NCI-H146 (cell line): Measurements from ENCODE around the gene MYO7B.

Source experiments
- DNase-seq: peaks from one replicate; lab custom pipeline; 2025; lab: John Stamatoyannopoulos, UW

MYO7B gene

GRCh38 chr2:127609818-127610217 is 74.3 kb downstream of the MYO7B start:
- DNase-seq = no peak

GRCh38 chr2:127610561-127610960 is 75.1 kb downstream of the MYO7B start:
- no peak for DNase-seq

DNA sequence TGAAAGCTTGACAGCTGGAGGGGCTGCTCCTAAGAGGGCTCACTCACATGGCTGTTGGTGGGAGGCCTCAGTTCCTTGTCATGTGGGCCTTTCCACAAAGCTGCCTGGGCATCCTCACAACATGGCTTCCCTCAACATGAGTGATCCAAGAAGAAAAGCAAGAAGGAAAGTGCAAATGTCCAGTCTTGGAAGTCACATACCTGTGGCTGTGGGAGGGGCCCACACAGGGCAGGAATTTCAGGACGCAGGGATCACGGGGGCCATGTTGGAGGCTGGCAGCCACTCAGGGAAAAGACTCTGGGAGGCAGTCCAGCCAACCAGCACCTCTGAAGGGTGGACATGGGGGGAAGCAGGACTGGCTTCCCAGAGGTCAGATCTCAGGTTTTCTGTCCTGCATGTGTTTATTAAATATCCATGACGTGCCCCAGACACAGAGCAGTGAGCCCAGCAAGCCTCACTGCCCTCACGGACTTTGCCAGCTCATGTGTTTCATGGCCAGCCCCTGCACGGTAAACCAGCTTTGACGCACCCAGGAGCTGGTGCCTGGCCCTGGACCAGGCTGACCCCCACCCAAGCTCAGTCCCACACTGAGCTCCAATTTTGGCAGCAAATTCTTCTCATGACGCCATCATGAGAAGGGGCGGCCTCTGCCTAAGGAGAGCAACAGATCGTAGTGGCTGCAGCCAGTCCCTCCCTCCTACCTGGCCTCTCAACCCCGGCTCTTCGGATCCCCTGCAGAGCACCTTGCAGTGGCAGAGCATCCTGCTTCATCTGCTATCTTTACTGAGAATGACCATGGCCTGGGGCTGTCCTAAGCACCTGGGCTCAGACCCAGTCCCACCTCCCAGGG is 75.8 kb downstream of the MYO7B start:
- DNase-seq = no peak

DNA sequence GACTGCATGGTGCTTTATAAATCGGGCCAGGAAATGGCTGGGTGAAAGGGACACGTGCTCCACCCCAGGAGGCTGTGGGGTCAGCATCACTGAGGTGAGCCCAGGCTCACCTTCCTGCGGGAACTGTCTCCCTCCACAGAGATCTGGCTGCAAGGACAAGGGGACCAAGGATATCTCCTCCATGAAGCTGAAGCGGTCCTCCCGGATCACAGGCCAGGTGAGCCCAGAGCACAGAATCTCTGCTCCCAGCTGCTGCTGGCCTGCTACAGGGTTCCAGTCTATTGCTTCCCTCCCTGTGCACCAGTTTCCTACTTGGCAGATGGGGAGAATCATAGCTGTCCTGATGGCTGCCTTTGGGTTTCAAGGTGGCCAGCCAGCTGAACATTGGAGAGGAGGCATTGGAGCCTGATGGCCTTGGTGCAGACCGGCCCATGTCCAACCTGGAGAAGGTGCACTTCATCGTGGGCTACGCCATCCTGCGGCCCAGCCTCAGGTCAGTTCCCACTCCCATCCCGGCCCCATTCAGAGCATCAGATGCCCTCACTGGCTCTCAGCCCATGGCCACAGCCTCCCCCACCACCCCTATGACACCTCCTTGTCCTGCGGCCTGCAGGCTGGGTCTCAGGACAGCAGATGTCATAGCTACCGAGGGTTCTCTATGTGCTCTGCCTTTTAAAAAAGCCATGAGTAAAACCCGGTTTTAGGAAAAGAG is 76.8 kb downstream of the MYO7B start:
- no peak for DNase-seq

- DNase-seq = no peak
Observed at GRCh38 chr2:127614246-127614645, 78.8 kb downstream of the MYO7B start.

GRCh38 chr2:127614731-127615130 is 79.2 kb downstream of the MYO7B start:
- no peak for DNase-seq

- no peak for DNase-seq
Observed at GRCh38 chr2:127615511-127616166, 80.2 kb downstream of the MYO7B start.

DNA sequence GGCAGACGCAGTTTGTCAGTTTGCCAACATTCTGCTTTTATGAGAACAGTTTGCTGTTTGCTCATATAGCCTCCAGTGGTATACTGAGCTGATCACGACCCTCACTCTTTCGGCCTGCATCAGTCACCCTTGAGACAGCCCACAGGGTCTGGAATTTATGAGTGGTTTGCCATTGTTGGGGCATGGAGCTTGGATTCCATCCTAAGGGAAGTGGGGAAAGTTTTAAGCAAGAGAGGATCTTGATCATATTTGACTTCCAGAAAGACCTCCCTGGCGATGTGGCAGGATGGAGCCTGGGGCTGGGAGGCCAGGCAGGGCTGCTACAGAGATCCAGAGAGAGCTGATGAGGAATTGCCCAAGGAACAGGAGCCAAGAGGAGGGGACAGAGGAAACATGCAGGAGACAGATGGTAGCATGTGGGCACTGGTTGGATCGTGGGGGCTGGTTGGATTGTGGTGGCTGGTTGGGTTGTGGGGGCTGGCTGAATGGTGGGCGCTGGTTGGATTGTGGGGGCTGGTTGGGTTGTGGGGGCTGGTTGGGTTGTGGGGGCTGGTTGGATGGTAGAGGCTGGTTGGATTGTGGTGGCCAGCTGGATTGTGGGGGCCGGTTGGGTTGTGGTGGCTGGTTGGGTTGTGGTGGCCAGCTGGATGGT is 83.2 kb downstream of the MYO7B start:
- no peak for DNase-seq

GRCh38 chr2:127619203-127619590 is 83.7 kb downstream of the MYO7B start:
- DNase-seq = no peak

DNA sequence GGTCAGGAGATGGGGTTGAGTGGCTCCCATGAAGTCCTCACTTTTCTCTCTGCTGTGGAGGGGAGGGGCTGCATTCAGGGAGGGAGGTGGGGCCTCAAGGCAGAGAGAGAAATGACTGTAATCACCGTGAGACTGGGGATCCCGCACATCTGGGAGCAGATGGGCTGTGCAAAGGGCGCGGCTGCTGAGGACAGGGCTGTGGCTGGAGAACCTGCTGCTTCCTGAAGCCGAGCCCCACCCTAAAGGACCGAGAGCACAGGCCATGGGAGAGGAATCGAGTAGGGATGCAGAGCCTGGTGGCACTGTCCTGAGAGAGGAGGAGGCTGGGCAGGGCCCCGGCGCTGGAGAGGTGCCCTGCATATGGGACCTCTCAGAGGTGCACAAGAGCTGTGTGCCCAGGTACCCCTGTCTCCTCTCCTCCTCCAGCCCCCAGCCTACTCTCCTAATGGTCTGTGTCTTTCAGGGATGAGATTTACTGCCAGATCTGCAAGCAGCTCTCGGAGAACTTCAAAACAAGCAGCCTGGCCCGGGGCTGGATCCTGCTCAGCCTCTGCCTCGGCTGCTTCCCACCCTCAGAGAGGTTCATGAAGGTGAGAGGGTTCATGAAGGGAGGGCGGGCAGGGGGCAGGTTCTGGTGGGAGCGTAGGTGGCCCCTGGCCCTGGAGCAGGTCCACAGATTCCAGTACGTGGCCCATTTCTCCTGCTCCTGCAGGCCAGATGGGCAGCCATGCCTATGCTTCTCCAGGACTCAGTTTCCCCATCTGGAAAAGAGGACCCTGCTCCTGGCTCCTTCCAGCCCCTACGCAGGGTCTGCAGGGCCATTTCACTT is 84.6 kb downstream of the MYO7B start:
- DNase-seq = no peak

DNA sequence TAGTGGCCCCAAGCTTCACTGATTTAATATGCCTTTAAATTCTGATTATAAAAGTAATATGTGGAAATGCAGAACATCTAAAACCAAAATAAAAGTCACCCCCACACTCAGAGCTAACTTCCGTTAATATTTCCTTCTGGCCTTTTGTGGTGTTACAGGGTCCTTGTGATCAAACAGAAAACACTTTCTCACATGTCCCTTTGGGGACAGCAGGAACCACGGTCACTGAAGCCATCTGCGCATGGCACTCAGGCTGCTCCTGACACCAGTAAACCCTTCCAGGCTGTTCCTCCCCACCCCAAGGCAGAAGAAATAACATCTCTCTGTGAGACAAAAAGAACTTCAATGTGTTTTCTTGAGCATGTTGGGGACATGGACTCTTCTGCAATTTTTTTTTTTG is 85.4 kb downstream of the MYO7B start:
- DNase-seq = no peak

GRCh38 chr2:127621981-127622431 is 86.5 kb downstream of the MYO7B start:
- DNase-seq = no peak

- DNase-seq = no peak
Observed at GRCh38 chr2:127622561-127623387, 87.3 kb downstream of the MYO7B start.

DNA sequence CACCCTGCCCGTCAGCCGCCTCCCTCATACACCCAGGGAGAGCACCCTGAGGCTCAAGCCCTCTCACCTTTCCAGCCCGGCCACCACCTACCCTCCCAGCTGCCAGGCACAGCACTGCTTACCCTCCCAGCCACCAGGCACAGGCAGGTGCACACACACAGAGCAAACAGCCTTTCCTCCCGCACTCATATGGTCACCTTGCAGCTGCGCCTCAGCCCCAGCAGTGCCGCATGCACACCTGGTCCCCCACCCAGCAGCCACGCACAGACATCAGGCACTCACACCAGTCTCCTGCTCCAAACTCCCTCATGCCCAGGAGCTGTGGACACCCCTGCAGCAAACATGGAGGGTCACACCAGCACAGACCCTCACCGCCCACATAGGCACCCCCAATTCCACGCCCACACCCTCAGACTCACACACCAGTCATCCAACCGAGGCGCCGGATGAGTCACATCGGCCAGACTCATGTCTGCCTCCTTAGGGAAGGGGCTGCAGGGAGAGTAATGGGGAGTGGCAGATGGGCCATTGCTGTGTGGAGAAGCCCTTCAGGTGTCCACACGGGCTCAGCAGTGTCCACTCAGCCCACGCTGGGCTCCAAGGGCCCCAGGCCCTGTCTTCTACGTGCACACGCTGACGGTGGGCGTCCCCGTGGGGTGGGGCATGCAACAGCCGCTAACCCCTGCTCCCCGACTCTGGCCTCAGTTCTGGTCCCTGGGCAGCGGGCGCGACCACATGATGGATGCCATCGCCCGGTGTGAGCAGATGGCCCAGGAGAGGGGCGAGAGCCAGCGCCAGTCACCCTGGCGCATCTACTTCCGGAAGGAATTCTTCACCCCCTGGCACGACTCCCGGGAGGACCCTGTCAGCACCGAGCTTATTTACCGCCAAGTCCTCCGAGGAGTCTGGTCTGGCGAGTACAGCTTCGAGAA is 88.2 kb downstream of the MYO7B start:
- DNase-seq = peak; percentile 87

GRCh38 chr2:127624320-127624755 is 88.9 kb downstream of the MYO7B start:
- no peak for DNase-seq

DNA sequence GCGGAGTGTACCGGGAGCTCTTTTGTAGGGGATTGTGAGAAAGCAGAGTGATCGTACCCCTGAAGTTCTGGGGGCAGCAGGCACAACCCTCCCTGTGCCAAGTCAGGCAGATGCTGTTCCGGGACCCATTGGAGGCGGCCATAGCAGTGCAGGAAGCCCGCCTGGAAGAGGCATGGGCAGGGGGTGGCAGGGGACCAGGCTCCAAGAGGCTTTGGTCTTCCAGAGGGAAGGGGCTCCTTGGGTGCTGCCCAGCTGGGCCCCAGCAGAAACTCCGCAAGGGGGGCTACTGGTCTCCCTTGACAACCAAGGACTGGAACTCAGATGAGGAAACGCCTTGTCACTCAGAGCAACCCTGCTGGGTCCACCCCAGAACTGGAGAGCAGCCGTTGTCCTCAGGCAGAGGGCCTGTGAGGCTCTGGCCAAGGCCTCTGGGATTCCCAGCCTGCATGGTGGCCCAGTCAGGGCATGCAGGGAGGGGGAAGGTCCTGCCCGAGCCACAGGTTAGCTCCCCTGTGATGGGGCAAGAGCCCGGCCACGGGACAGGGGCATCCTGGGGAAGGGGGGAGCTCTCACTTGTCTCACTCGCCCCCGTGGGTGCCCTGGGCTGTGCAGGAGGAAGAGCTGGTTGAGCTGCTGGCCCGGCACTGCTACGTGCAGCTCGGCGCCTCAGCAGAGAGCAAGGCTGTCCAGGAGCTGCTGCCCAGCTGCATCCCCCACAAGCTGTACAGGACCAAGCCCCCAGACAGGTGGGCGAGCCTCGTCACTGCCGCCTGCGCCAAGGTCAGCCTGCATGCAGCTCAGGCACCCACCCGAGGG is 89.5 kb downstream of the MYO7B start:
- DNase-seq = no peak

DNA sequence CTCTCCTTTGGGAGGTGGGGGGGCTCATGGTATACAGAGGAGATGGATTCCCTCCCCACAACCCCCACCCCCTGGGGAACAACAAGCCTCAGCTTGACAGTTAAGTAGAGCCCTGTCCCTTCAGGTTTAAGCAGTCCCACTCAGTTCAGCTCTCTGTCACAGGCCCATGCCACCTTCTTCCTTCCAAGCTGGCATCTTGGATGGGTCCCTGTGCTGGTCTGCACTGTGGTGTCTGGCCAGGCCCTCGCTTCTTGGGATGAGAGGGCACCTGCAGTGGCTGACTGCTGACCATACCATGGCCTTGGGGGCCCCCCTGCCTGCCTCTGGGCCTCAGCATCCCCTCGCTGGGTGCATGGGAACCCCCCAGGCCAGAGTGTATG is 90.1 kb downstream of the MYO7B start:
- no peak for DNase-seq

GRCh38 chr2:127626175-127626574 is 90.7 kb downstream of the MYO7B start:
- DNase-seq = no peak
